ENCODE measurements around the gene NUP210.

The NUP210 gene

GRCh38 chr3:13275376-13276005 lies 144.6 kb downstream of the NUP210 start:
- H3K4me2 ChIP-seq (ENCODE audit: low read depth, low read length, poor library complexity, severe bottlenecking): no peak overlapping the region
- no peaks in the 10 kb centered on the region for H3K9me2 ChIP-seq (replicated peaks; ENCODE audit: low read depth, low read length)
- H3K79me2 ChIP-seq (ENCODE audit: insufficient read depth, low read length): no peaks in the 10 kb centered on the region
- no peaks in the 10 kb centered on the region for H4K20me1 ChIP-seq (ENCODE audit: insufficient read depth, low read length, poor library complexity, severe bottlenecking)
- no peak overlapping the region for H3K4me3 ChIP-seq (ENCODE audit: low read length, poor library complexity, severe bottlenecking)
- no peak overlapping the region for H3K9ac ChIP-seq (ENCODE audit: low read depth, low read length, poor library complexity, severe bottlenecking)
- peaks cover 3% of the 10 kb centered on the region for H3K4me1 ChIP-seq (ENCODE audit: insufficient read depth, low read length, poor library complexity, severe bottlenecking)
- H3K27me3 ChIP-seq (ENCODE audit: insufficient read depth, low read length, poor library complexity, severe bottlenecking): no peaks in the 10 kb centered on the region
- no peak overlapping the region for H2AFZ ChIP-seq (ENCODE audit: low read length)
- no peak for TF ChIP-seq EZH2phosphoT487 (IDR thresholded peaks at IDR 0.05; ENCODE audit: borderline replicate concordance)
- H3K9me3 ChIP-seq (ENCODE audit: insufficient read depth, low read depth, low read length): no peaks in the 10 kb centered on the region
- no peaks in the 10 kb centered on the region for H3K36me3 ChIP-seq (ENCODE audit: insufficient read depth, low read length)
- no peaks in the 10 kb centered on the region for H3F3A ChIP-seq (ENCODE audit: low read depth)

- Histone ChIP-seq H3K4me1 (ENCODE audit: insufficient read depth, low read length, poor library complexity, severe bottlenecking) (peaks cover 3% of the 10 kb centered on the region), H3K4me3 (ENCODE audit: low read length, poor library complexity, severe bottlenecking) (no peak overlapping the region), H3K9me3 (ENCODE audit: insufficient read depth, low read depth, low read length) (no peaks in the 10 kb centered on the region), H3K79me2 (ENCODE audit: insufficient read depth, low read length) (no peaks in the 10 kb centered on the region), H3F3A (ENCODE audit: low read depth) (no peaks in the 10 kb centered on the region), H3K4me2 (ENCODE audit: low read depth, low read length, poor library complexity, severe bottlenecking) (no peak overlapping the region), H3K9me2 (replicated peaks; ENCODE audit: low read depth, low read length) (no peaks in the 10 kb centered on the region), H3K36me3 (ENCODE audit: insufficient read depth, low read length) (no peaks in the 10 kb centered on the region), H3K9ac (ENCODE audit: low read depth, low read length, poor library complexity, severe bottlenecking) (no peak overlapping the region), H4K20me1 (ENCODE audit: insufficient read depth, low read length, poor library complexity, severe bottlenecking) (no peaks in the 10 kb centered on the region), H2AFZ (ENCODE audit: low read length) (no peak overlapping the region), H3K27me3 (ENCODE audit: insufficient read depth, low read length, poor library complexity, severe bottlenecking) (no peaks in the 10 kb centered on the region)
- TF ChIP-seq CTCF (conservative IDR thresholded peaks at IDR 0.05; ENCODE audit: low read length) (no peak), EZH2phosphoT487 (IDR thresholded peaks at IDR 0.05; ENCODE audit: borderline replicate concordance) (no peak)
Measured at GRCh38 chr3:13274551-13275332, 145.4 kb downstream of the NUP210 start.

- H3K79me2 ChIP-seq (ENCODE audit: insufficient read depth, low read length): no peaks in the 10 kb centered on the region
- no peaks in the 10 kb centered on the region for H3K9me2 ChIP-seq (replicated peaks; ENCODE audit: low read depth, low read length)
- no peaks in the 10 kb centered on the region for H3K9me3 ChIP-seq (ENCODE audit: insufficient read depth, low read depth, low read length)
- no peak overlapping the region for H3K4me3 ChIP-seq (ENCODE audit: low read length, poor library complexity, severe bottlenecking)
- TF ChIP-seq EZH2phosphoT487 (IDR thresholded peaks at IDR 0.05; ENCODE audit: borderline replicate concordance) (no peak), CTCF (conservative IDR thresholded peaks at IDR 0.05; ENCODE audit: low read length) (no peak)
- no peak overlapping the region for H3K9ac ChIP-seq (ENCODE audit: low read depth, low read length, poor library complexity, severe bottlenecking)
- no peak overlapping the region for H2AFZ ChIP-seq (ENCODE audit: low read length)
- no peaks in the 10 kb centered on the region for H3F3A ChIP-seq (ENCODE audit: low read depth)
- no peaks in the 10 kb centered on the region for H3K36me3 ChIP-seq (ENCODE audit: insufficient read depth, low read length)
- H3K27me3 ChIP-seq (ENCODE audit: insufficient read depth, low read length, poor library complexity, severe bottlenecking): no peaks in the 10 kb centered on the region
- peaks cover 3% of the 10 kb centered on the region for H3K4me1 ChIP-seq (ENCODE audit: insufficient read depth, low read length, poor library complexity, severe bottlenecking)
- no peaks in the 10 kb centered on the region for H4K20me1 ChIP-seq (ENCODE audit: insufficient read depth, low read length, poor library complexity, severe bottlenecking)
- H3K4me2 ChIP-seq (ENCODE audit: low read depth, low read length, poor library complexity, severe bottlenecking): no peak overlapping the region
Measured at GRCh38 chr3:13274125-13274524, 146.0 kb downstream of the NUP210 start.
